DND-41 (cell line): Measurements from ENCODE around the gene GPC5.

ENCODE experiments used
- ATAC-seq: fragments of 200-7000 bp; cut with Tn5 transposase; 3 replicates; pipeline ENCODE4 v1.9.1; 2021; ENCODE audit warnings: low read depth; ENCODE audit not compliant: insufficient read depth
- DNase-seq: peaks from one replicate; pipeline ENCODE4 v3.0.0-alpha.2; 2020
- H2AFZ ChIP-seq: 2 replicates; pipeline ENCODE4 v1.6.0; 2012; ENCODE audit warnings: low read depth, low read length
- H3K27ac ChIP-seq: 2 replicates; pipeline ENCODE4 v1.5.1; 2012; ENCODE audit warnings: low read length, inconsistent platforms
- H3K27me3 ChIP-seq: fragments of 200-600 bp; sonication (generic); 2 replicates; pipeline ENCODE4 v1.6.0; 2012; ENCODE audit warnings: low read length, mild to moderate bottlenecking, inconsistent platforms; ENCODE audit not compliant: insufficient read depth, poor library complexity
- H3K36me3 ChIP-seq: 2 replicates; pipeline ENCODE4 v1.5.1; 2012; ENCODE audit warnings: low read length, inconsistent platforms; ENCODE audit not compliant: insufficient read depth
- H3K4me1 ChIP-seq: 2 replicates; pipeline ENCODE4 v1.5.1; 2012; ENCODE audit warnings: mild to moderate bottlenecking, low read length; ENCODE audit not compliant: insufficient read depth
- H3K4me2 ChIP-seq: 2 replicates; pipeline ENCODE4 v1.6.0; 2012; ENCODE audit warnings: mild to moderate bottlenecking, moderate library complexity, low read length, inconsistent platforms; ENCODE audit not compliant: insufficient read depth
- H3K4me3 ChIP-seq, 2 experiments: fragments of 200-600 bp in 1 of 2; shearing (Covaris generic) in 1 of 2; 2 replicates each; pipeline ENCODE4 v1.5.1; 2012 to 2016; ENCODE audit warnings: inconsistent platforms in 2 of 2, low read length in 2 of 2, mild to moderate bottlenecking in 2 of 2, low read depth in 1 of 2, moderate library complexity in 1 of 2
- H3K79me2 ChIP-seq: 2 replicates; pipeline ENCODE4 v1.6.0; 2012; ENCODE audit warnings: low read length, inconsistent platforms; ENCODE audit not compliant: insufficient read depth
- H3K9ac ChIP-seq: 2 replicates; pipeline ENCODE4 v1.6.0; 2012; ENCODE audit warnings: low read depth, mild to moderate bottlenecking, inconsistent platforms, low read length, moderate library complexity
- H3K9me3 ChIP-seq: 2 replicates; pipeline ENCODE4 v1.5.1; 2012; ENCODE audit warnings: low read length, moderate library complexity, mild to moderate bottlenecking, inconsistent platforms; ENCODE audit not compliant: insufficient read depth, severe bottlenecking
- H4K20me1 ChIP-seq: 2 replicates; pipeline ENCODE4 v1.6.0; 2012; ENCODE audit warnings: low read length; ENCODE audit not compliant: insufficient read depth
- CTCF ChIP-seq: IDR thresholded peaks from 2 replicates; pipeline ENCODE4 v1.5.1; 2012; ENCODE audit warnings: borderline replicate concordance, low read length, moderate library complexity, mild to moderate bottlenecking; ENCODE audit not compliant: poor library complexity, severe bottlenecking; ENCODE audit errors: extremely low read depth
- EZH2 ChIP-seq: IDR thresholded peaks from 3 replicates; pipeline ENCODE4 v1.6.1; 2012; ENCODE audit warnings: borderline replicate concordance, low read depth, mild to moderate bottlenecking, moderate library complexity, low read length, inconsistent platforms; ENCODE audit not compliant: severe bottlenecking

Gene GPC5

GRCh38 chr13:91516799-91517198 lies 118.4 kb downstream of the GPC5 start:
- H3K4me3 ChIP-seq, result no peak overlapping the region
- no peaks in the 10 kb centered on the region for H3K79me2 ChIP-seq
- no peaks in the 10 kb centered on the region for H3K9me3 ChIP-seq
- no peak for DNase-seq
- no peaks in the 10 kb centered on the region for H3K4me1 ChIP-seq
- no peak overlapping the region for H3K4me2 ChIP-seq
- no peaks in the 10 kb centered on the region for H3K27me3 ChIP-seq
- no peak for TF ChIP-seq CTCF
- TF ChIP-seq EZH2, result no peak
- no peaks in the 10 kb centered on the region for H4K20me1 ChIP-seq
- no peak overlapping the region for H2AFZ ChIP-seq
- no peak overlapping the region for H3K27ac ChIP-seq
- no peaks in the 10 kb centered on the region for H3K36me3 ChIP-seq
- ATAC-seq, result no peak
- no peak overlapping the region for H3K9ac ChIP-seq

GRCh38 chr13:91520952-91521351 lies 122.5 kb downstream of the GPC5 start:
- Histone ChIP-seq H3K4me3 (no peak overlapping the region), H3K79me2 (no peaks in the 10 kb centered on the region), H3K4me1 (no peaks in the 10 kb centered on the region), H3K9ac (no peak overlapping the region), H3K4me2 (no peak overlapping the region), H3K9me3 (no peaks in the 10 kb centered on the region), H3K36me3 (no peaks in the 10 kb centered on the region), H2AFZ (no peak overlapping the region), H4K20me1 (no peaks in the 10 kb centered on the region), H3K27ac (no peak overlapping the region), H3K27me3 (no peaks in the 10 kb centered on the region)
- ATAC-seq, result no peak
- no peak for TF ChIP-seq CTCF
- no peak for TF ChIP-seq EZH2
- DNase-seq, result no peak

- H3K9me3 ChIP-seq, result no peaks in the 10 kb centered on the region
Measured at GRCh38 chr13:91523116-91523515, 124.7 kb downstream of the GPC5 start.

More at GRCh38 chr13:91523116-91523515, 124.7 kb downstream of the GPC5 start:
- Histone ChIP-seq H3K4me2 (no peak overlapping the region), H4K20me1 (no peaks in the 10 kb centered on the region), H3K79me2 (no peaks in the 10 kb centered on the region), H3K9ac (no peak overlapping the region), H2AFZ (no peak overlapping the region), H3K4me3 (no peak overlapping the region), H3K27ac (no peak overlapping the region), H3K4me1 (no peaks in the 10 kb centered on the region), H3K27me3 (no peaks in the 10 kb centered on the region), H3K36me3 (no peaks in the 10 kb centered on the region)
- no peak for DNase-seq
- ATAC-seq, result no peak
- TF ChIP-seq CTCF (no peak), EZH2 (no peak)
